NOMO-1 treated with dmso at 0.1 percent for 144 hours (cell line): Measurements from ENCODE around the gene NAB2.
A peak's percentile ranks its signal among the peaks of the same experiment; 100 is the strongest.
"Not testable (repeated sequence)": the region's sequence is repeated elsewhere in the genome, so short reads cannot be mapped to it uniquely, and the experiment has no call there.

Experiments used
- DNase-seq: peaks from one replicate; lab custom pipeline; 2025; ENCODE audit not compliant: unreplicated experiment; lab: John Stamatoyannopoulos, UW

The NAB2 gene

DNA sequence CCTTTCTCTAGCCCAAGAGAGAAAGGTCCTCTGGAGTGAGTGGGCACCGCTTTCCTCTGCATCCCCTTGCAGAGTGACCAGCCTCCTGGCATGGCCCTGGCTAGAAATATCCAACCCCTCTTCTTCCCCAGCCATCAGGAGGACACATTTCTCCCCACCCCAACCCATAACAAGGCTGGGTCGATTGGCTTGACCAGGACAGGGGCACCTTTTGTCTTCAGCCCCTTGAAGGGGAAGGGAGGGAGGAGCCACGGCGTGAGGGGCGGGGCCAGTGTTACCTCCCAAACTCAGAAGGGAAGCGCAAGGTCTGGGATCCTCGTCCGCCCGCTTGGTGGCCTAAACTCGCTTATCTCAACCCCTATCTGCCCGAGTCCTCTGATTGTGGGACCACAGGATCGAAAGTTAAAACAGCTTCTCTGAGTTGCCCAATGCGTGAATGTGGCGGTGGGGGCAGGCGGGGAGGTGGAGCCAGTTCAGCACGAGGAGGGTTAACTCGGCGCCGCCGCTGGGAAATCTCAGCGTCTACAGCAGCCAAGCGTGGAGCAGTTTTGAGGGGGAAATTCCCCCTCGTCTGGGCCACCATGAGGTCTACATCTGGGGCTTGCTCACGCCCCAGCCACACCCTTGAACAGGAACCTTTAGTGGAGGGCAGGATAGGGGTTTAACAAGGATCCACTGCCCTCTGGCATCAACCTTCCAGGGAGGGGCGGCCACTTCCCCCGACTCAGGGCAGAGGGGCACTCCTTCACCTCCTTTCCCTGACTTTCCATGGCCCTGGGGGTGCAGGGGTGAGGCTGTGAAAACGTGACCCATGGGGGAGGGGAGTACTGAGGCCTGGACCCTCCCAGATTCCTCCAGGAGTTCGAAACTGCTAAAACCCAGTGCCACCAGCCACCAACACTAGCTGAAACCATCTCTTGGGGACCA is 21.5 kb downstream of the NAB2 start:
- DNase-seq, result peak; percentile 78

DNA sequence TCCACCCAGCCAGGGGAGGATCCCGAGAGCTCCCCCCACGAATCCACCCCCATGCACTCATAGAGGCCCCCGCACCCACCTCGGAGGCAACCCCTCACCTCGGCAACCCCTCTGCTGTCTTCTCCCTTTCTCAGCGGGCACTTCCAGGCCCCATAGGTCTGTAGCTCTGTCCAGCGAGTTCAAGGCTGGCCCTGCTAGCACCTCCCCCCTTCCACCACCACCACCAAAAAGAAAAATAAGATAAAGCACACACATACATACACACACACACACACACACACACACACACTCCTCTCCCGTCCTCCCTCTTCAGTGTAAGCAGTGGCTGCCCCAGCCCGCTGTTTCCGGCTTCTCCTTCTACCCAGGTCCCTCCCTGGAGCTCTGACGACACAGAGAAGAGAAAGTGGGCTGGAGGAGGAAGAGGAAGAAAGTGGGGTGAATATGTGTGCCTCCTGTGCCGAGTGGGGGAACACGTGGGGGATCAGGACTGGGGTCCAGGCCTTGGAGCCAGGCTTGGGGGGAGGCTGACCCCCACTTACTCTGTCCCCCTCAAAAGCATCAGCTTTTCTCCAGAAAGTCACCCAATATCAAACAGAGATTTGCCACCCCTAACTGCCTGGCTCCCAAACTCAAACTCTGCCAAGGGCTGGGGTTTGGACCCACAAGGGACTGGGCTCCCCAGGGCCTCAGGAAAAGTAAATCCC is 22.3 kb downstream of the NAB2 start, which contains the start of gene STAT6:
TSS of gene STAT6 (minus strand) at position 332 of the 704 bp plus-strand sequence. CDS start 3,084 bp downstream, outside the sequence.
- peak; percentile 95 for DNase-seq

DNA sequence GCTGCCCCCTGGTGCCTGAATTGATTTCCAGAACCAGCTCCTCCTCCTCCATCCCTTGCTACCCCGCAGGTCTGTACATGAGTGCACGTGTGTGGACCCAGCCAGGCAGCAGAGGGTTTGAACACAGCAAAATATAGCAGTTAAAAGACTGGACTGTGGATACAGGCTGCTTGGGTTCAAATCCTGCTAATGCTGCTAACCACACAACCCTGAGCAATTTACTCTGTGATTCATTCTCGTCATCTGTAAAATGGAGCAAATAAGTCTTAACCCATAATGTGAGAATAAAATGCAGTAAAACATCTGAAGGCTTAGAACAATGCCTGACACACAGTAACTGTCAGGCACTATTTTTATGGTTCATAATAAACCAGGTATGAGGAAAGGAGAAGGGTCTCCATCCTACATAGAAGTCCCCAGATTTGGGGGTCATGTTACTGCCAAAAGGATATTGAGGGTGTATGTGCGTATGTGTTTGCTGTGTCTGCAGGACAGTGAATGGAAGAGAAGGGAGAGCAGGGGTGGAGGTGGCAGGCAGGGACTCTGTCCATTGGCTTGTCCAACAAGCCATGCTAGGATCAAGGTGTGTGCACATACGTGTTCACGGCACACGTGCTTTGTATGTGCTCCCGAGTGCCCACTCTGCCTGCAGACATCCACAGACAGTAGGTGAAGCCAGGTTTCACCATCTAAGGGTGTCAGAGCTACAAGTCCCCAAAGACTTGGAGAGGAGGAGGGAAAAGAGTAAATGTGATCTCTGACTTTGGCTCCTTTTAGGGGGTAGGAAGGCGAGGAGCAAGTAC is 23.8 kb downstream of the NAB2 start:
- no peak for DNase-seq

DNA sequence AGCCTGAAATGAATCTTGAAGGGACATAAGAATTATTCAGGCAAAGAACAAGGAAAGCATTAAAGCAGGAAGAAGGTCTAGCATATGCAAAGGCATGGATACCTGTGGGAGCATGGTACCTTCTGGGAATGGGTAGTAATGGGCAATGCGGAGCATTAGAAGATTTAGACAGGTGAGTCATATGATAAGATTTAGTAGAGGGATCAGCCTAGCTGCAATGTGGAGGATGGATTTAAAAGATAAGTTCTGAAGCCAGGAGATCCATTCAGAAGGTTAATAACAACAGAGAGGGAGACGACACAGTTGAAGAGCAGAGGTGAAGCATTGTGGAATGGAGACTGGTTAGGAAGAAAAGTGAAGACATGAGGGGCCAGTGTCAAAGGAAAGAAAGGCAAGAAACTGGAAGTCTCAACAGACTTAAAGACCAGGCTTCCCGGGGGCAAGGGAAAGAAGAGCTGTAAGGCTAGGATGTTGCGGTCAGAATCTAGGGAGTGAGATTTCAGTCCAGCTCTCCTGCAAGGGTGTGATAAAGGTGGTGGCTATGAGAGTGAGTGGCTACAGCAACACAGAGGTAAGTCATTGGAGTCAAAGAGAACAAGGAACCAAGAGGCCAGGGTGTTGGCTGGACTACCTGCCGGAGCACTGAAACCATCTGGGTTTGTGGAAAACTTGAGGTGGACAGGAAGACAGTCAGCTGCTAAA is 27.8 kb downstream of the NAB2 start:
- DNase-seq, result no peak

DNA sequence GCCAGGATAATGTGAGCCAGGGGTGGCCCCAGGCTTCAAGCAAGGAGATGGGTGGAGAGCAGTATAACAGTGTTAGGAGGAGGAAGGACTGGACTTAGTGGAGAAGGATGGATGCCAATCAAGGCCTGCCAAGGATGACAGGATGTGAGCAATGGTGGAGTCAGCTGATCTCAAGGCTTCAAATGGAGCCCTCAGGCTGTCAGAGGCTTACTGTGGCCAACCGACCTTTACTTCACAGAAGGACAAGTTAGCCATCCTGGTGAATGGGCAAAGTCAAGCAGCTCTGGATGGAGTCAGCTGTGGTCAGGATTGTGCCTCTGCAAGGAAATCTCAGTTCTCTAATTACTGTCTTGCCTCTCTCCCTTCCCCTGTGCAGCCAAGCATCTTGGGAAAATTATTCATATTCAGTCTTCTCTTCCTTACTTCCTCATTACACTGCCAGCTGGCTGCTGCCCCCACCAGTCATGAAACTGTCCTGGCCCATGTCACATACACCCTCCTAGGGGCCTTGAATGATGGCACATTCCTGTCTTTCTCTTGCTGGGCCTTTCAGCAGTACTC is 29.9 kb downstream of the NAB2 start:
- DNase-seq, result peak; percentile 67

DNA sequence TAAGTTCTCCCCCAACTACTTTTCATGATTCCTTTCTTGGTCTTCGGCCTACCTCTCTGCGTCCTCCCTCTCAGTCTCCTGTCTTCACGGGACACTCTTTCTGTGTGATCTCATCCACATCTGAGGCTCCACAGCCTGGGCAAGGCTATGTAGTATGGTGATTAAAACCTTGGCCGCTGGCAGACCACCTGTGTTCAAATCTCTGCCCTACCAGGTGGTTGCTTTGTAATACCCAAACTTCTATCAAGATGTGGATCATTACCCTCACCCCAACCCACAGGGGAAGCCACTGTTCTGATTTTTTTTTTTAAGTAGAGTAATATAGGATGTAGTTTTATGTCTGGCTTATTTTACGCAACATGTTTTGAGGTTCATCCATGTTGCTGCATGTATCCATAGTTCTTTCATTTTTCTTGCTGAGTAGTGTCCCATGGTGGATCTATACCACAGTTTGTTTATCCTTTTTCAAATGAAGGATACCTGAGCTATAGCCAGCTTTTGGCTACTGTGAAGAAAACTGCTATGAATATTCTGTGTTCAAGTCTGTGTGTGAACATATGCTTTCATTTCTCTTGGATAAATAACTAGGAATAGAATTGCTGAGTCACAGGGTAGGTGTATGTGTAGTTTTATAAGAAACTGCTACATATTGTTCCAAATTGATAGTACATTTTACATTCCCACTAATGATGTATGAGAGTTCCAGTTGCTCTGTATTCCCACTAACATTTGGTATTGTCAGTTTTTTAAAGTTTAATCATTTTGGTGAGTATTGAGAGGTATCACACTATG is 30.6 kb downstream of the NAB2 start:
- no peak for DNase-seq

DNA sequence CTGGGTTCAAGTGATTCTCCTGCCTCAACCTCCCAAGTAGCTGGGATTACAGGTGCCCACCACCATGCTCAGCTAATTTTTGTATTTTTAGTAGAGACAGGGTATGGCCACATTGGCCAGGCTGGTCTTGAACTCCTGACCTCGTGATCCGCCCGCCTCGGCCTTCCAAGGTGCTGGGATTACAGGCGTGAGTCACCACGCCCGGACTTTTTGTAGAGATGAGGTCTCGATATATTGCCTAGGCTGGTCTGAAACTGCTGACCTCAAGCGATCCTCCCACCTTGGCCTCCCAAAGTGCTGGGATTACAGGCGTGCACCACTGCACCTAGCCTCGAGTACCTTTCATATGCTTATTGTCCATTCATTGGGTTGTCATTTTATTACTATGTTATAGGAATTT is 31.8 kb downstream of the NAB2 start:
- not testable (repeated sequence) for DNase-seq

DNA sequence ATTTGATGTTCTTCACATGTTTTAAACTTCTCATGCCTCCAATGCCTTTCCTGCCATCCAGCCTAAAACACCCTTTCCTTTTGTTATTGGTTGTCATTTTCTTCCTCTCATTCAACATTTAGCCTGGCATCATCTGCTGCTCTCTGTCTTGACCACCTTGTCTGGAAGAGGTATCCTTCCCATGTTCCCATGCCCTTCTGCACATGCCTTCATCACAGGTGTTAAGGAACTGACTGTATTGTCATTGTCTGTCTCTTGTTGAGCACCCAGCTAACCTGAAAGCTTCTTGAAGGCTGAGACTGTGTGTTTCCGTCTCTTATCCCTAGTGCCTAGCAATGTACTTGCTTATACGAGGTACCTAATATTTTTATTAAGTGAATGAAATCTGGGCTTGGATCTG is 34.9 kb downstream of the NAB2 start:
- no peak for DNase-seq

DNA sequence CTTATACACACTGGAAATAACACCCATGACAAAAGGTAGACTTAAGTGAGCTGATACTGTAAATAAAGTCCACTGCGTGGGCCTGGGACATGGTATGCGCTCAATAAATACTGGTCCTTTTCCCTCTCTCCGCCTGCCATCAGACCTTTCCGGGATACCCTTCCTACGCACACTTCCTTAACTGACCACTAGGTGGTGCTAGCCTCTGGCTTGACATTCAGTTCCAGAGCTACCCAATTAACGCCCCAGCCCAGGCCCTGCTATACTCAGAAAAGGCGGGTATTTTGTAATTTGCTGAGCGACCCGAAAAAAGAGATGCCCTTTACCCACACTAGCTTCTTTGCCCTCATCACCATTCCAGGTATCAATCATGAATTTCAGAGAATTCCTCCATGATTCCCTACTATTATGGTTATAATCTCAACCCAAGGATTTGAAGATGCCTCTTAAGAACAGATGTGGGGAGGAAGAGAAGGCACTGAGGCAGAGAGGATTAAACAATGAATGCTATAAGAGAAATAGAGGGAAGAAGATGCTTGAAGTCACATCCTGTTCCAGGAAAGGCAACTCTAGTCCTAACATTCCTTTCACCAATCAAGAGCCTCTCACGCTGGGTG is 35.5 kb downstream of the NAB2 start:
- DNase-seq, result peak; percentile 64

DNA sequence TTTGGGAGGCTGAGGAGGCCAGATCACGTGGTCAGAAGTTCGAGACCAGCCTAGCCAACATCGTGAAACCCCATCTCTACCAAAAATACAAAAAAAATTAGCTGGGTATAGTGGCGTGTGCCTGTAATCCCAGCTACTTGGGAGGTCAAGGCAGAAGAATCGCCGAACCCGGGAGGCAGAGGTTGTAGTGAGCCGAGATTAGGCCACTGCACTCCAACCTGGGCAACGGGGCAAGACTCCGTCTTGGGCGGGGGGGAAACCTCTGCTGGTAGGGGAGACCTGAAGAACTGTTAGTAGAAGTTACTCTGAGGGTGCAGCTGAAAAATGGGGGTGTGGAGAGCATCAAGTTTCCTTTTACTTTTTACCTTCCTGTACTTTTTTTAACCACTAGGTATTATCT is 37.1 kb downstream of the NAB2 start:
- DNase-seq, result no peak

DNA sequence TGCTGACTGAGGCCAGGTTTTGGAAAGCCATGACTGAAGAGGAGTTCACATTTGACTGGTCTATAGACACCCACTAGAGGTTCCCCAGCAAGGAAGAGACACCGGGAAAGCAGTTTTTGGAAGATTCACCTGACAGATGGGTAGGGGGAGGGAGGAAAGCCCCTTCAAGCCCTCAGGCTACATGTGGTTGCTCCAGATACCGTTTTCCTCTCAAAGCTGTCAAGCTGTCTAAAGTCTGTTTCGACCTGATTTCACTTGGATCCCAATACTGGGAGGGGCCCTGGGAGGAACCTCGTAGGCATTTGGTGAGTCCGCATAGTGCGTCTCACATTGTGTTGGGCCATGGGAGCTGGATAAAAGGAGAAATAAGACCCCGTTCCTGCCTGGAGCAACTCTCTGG is 37.6 kb downstream of the NAB2 start:
- DNase-seq, result no peak

DNA sequence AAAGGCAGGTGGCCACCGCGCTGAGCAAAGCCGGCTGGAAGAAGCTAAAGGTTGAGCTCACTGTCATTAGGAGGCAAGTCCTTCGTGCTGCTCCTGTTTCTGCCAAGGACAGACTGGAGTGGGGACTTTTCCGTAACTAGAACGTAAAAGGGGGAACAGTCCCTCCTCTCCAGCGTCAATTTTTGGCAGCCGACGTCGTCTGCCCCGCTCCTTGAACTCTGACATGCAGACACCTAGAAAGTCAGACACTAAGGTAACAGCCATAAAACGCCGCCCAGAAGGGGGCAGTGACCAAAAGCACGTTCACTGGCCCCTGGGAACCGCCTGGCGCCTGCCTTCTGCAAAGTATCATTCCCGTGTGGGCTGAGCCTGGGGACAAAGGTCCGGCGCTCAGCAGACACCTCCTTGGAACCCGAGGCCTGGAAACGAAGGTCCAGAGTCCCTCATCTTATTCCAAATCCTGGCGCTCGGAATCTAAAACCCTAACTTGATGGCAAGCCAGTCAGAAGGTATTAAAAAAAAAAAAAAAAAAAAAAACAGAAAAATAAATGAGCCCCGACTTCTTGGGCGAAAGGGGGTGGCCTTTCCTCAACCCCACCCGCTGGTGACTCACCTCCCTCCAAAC is 38.3 kb downstream of the NAB2 start:
- DNase-seq, result peak; percentile 42

DNA sequence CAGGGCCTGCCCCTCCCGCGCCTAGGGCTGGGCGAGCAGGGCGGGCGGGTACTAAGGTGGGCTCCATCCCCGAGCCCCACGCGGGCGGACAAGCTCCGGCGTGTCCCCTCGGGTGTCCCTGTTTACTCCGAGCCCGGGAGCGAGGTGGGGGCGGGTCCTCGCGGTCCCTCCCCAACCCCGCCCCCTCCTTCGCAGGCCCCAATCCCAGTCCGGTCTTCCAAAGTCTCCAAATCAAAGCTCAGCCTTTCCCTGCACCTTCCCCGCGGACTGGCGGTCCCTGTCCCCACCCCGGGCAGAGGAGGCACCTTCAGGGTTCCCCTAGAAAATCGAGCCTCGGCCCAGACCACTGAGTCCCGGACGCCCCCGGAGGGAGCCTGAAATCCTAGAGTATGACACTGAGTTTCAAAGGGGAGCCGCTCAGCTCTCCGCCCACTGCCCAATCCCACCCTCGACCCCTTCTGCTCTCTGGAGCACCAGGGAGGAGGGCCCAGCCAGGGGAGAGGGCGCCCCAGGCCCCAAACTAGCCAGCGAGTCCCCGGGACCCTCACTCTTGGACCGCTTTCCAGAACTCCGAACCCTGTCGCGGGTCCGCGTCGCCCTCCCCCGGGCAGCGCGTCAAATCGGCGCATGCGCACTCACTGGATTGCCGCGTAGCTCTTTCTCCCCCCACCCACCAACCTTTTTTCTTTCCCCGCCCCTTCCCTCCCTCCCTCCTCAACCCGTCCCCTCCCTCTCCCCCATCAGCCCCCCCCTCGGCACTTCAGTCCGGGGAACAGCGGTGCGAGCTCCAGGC is 39.0 kb downstream of the NAB2 start, which contains the start of gene LRP1:
TSS of gene LRP1 (plus strand) at position 758 of the 793 bp plus-strand sequence. CDS start 482 bp downstream, outside the sequence.
- DNase-seq, result no peak

DNA sequence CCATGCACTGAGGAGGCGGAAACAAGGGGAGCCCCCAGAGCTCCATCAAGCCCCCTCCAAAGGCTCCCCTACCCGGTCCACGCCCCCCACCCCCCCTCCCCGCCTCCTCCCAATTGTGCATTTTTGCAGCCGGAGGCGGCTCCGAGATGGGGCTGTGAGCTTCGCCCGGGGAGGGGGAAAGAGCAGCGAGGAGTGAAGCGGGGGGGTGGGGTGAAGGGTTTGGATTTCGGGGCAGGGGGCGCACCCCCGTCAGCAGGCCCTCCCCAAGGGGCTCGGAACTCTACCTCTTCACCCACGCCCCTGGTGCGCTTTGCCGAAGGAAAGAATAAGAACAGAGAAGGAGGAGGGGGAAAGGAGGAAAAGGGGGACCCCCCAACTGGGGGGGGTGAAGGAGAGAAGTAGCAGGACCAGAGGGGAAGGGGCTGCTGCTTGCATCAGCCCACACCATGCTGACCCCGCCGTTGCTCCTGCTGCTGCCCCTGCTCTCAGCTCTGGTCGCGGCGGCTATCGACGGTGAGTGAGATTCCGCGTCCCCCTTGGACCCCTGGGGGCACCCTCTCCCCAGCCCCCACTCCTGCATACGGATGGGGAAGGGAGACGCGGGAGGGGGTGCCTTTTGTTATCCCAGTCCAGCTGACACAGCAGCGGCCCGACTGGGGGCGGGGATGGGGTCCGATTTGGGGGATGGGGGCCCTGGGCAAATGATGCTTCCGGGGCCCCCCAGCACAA is 39.8 kb downstream of the NAB2 start:
- no peak for DNase-seq

DNA sequence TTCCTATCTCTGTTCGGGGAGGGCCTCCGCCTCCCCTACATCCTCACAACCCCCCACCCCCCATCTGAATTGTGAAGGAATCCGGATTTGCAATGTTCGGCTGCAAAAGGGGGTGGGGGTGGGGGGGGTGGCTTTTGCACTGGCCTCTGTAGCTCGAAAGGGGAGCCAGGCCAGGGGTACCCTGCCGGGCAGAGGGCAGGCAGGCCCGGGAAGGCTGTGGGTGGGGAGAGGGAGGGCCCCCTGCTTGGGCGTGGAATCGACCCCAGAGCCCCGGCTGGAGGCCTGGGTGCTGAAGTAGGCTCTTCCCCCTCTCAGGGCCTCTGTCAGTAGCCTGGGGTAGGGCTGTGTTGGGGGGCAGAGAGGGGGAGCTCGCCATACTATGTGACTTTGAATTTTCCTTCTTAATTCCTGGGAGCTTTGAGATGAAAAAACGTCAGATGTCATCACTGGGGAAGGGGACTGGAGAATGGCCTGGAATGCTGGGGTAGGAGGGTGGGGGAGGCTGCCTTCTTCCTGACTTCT is 40.5 kb downstream of the NAB2 start:
- no peak for DNase-seq

DNA sequence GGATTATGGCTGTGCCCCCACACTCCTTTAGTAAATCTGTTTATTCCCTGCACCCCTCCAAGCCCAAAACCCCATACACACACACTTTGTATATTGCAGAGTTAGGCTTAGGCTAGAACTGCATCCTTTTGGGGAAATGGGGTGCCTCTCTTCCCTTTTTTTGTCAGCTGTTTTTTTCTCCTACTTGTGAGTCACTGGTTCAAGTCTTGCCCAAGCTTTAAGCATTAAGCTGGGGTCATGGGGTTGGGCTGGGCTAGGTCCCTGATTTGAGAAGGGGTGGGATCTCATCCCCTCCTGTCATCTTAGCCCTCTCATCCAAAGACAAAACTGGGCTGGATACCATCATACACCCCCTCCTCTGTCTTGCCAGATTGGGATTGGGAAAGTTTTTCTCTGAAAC is 41.0 kb downstream of the NAB2 start:
- peak; percentile 63 for DNase-seq

DNA sequence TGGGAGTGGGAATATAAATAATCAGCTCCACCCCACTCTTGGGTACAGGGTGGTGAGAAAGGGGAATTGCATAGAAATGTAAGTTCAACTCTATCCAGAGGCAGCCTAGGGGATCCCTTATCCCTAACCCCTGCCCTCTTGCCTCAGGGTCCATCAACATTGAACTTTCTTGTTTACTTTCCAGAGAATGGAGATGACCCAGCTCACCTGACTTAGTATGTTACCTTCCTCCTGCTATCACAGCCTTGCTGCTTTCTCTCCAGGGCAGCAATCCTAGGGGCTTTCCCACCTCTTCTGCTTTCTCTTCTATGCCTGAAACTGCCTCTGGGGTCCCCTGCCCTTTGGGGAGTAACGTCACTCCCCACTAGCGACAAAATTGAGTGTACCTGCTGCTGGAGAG is 42.0 kb downstream of the NAB2 start:
- no peak for DNase-seq
